ENCODE results near the gene FAM3D.

GRCh38 chr3:58606693-58607092 lies 59.9 kb downstream of the FAM3D start:
- no peak for TF ChIP-seq CTCF (optimal IDR thresholded peaks at IDR 0.05 in 1 of 3, IDR thresholded peaks at IDR 0.05 in 1 of 3, conservative IDR thresholded peaks at IDR 0.05 in 1 of 3; ENCODE audit: extremely low read depth in 1 of 3, insufficient read depth in 2 of 3, low read length in 3 of 3)
- TF ChIP-seq EZH2 (IDR thresholded peaks at IDR 0.05; ENCODE audit: low read length): no peak

Data from keratinocyte (primary cell).